Measurements from ENCODE around the gene SLC9A9. TPM values are rescaled to one million over a fixed set of nuclear protein-coding genes. Genes with fewer than 3 reads are reported as not detected.

The SLC9A9 gene
- total and polyA plus RNA-seq, 7 donors = 1.3 to 5.4 (median 2.9) TPM

DNA sequence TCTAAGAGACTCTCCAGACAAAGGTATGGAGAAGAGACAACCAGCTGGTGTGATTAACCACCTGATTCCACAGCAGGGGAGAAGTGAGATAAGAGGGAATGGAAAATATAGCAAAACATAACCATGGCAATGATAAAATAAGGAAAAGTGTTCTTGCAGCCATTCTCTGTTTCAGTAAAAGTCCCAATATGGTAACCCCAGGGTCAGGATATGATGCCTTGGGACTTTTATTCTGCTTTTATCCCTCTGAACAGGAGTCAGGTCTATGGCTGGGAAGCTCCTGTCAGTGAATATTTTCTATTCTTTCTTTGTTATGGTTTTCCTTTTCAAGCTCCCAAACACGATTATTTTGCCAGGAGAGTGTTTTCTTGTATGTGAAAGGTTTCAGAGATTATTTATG lies 94.2 kb downstream of the SLC9A9 start:
- H3K27ac ChIP-seq = no peak overlapping the region
- no peak overlapping the region for H3K4me3 ChIP-seq
- ATAC-seq (no peak), DNase-seq (no peak)
- no peaks in the 10 kb centered on the region for H3K36me3 ChIP-seq (ENCODE audit: insufficient read depth in 1 of 2, low read depth in 1 of 2)
- H3K4me1 ChIP-seq = no peaks in the 10 kb centered on the region
- WGBS, 3 donors = 32 to 61% (median 34%) methylated on average over 1 of the region's 1 CpG
- no peaks in the 10 kb centered on the region for H3K27me3 ChIP-seq (ENCODE audit: insufficient read depth in 3 of 3, low read length in 2 of 3)
- TF ChIP-seq, protein P1, sequence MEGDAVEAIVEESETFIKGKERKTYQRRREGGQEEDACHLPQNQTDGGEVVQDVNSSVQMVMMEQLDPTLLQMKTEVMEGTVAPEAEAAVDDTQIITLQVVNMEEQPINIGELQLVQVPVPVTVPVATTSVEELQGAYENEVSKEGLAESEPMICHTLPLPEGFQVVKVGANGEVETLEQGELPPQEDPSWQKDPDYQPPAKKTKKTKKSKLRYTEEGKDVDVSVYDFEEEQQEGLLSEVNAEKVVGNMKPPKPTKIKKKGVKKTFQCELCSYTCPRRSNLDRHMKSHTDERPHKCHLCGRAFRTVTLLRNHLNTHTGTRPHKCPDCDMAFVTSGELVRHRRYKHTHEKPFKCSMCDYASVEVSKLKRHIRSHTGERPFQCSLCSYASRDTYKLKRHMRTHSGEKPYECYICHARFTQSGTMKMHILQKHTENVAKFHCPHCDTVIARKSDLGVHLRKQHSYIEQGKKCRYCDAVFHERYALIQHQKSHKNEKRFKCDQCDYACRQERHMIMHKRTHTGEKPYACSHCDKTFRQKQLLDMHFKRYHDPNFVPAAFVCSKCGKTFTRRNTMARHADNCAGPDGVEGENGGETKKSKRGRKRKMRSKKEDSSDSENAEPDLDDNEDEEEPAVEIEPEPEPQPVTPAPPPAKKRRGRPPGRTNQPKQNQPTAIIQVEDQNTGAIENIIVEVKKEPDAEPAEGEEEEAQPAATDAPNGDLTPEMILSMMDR (IDR thresholded peaks at IDR 0.05) = no peak
- intact Hi-C loops (cut with DNase I) = no loop called here
- H3K9me3 ChIP-seq = no peaks in the 10 kb centered on the region

DNA sequence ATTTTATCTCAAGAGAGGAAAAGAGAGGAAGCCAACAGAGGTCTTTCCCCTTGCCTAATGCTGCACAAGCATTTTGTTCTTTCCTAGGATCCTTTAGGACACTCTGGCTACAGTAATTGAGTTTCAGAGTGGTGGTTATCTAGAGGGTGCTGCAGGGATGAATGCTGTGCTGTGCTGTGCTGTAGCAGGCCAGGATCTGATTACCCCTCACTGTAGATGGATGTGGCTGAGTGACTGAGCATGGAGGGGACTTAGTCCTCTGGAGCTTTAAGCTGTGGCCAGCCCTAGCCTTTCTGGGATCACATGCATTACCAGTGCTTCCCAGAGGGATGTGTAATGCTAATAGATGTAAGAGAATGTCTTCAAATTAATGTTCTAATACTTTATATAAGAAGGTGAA lies 94.8 kb downstream of the SLC9A9 start:
- TF ChIP-seq, protein P1 (IDR thresholded peaks at IDR 0.05) = no peak
- no peaks in the 10 kb centered on the region for H3K9me3 ChIP-seq
- ATAC-seq = no peak

DNA sequence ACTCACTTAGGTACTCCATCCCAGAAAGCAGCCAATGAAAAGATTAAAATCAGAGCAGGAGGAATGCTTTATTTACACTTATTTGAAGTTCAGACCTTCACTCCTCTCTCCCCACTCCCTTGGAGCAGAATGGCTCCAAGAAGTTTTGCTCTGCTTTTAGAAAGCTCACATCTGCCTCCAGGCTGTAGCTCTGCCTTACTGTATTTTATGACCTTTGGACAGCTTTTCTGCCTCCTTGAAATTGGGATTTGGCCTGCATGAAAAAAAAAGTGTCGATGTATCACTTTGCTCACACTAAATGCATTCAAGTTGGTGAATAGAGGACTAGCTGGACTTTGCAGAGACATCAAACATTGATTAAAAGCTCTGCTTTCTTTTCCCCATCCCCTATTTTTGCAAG lies 95.3 kb downstream of the SLC9A9 start:
- ATAC-seq = no peak
- H3K27ac ChIP-seq = no peak overlapping the region
- WGBS, 3 donors = 22 to 26% (median 23%) methylated on average over 1 of the region's 1 CpG
- H3K27me3 ChIP-seq (ENCODE audit: insufficient read depth in 3 of 3, low read length in 2 of 3) = no peaks in the 10 kb centered on the region
- DNase-seq = no peak
- TF ChIP-seq, protein P1 (IDR thresholded peaks at IDR 0.05) = no peak
- H3K4me1 ChIP-seq = no peaks in the 10 kb centered on the region
- no peaks in the 10 kb centered on the region for H3K9me3 ChIP-seq
- intact Hi-C loops (cut with DNase I) = no loop called here
- no peak overlapping the region for H3K4me3 ChIP-seq
- no peaks in the 10 kb centered on the region for H3K36me3 ChIP-seq (ENCODE audit: insufficient read depth in 1 of 2, low read depth in 1 of 2)

More for the DNA sequence above, 94.8 kb downstream of the SLC9A9 start:
- H3K4me1 ChIP-seq = no peaks in the 10 kb centered on the region
- H3K4me3 ChIP-seq = no peak overlapping the region
- no peak overlapping the region for H3K27ac ChIP-seq
- DNase-seq = no peak
- intact Hi-C loops (cut with DNase I) = no loop called here
- H3K36me3 ChIP-seq (ENCODE audit: insufficient read depth in 1 of 2, low read depth in 1 of 2) = no peaks in the 10 kb centered on the region
- no peaks in the 10 kb centered on the region for H3K27me3 ChIP-seq (ENCODE audit: insufficient read depth in 3 of 3, low read length in 2 of 3)

DNA sequence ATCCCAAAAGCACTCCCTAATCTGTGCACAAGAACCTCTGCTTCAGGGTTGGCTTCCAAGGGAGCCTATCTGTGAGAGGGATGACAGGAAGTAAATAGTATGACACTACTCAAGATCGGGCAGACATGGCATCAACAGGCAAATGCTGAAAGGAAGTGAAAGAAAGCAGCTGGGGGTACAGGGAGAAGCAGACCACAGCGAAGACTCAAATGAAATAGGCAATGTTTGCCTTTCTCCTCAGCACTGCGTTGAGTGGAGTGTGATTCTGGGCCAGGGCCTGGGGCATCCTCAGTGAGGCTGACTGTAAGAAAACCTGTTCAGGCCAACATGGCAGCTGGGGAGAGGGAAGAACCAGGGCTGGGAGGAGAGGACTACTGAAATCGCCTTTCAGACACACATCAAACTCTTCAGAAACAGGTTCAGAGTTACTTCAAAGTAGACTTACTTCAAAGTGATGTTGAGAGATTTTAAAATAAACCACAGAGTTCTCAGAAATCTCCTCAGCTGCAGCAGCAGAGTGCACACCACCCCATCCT lies 96.6 kb downstream of the SLC9A9 start:
- Histone ChIP-seq H3K4me1 (no peaks in the 10 kb centered on the region), H3K9me3 (no peaks in the 10 kb centered on the region), H3K36me3 (ENCODE audit: insufficient read depth in 1 of 2, low read depth in 1 of 2) (no peaks in the 10 kb centered on the region), H3K27ac (no peak overlapping the region), H3K4me3 (no peak overlapping the region), H3K27me3 (ENCODE audit: insufficient read depth in 3 of 3, low read length in 2 of 3) (no peaks in the 10 kb centered on the region)
- ATAC-seq (no peak), DNase-seq (no peak)
- WGBS, 3 donors = 80 to 88% (median 87%) methylated on average over 4 of the region's 4 CpGs
- TF ChIP-seq, protein P1 (IDR thresholded peaks at IDR 0.05) = no peak
- intact Hi-C loops (cut with DNase I) = no loop called here

DNA sequence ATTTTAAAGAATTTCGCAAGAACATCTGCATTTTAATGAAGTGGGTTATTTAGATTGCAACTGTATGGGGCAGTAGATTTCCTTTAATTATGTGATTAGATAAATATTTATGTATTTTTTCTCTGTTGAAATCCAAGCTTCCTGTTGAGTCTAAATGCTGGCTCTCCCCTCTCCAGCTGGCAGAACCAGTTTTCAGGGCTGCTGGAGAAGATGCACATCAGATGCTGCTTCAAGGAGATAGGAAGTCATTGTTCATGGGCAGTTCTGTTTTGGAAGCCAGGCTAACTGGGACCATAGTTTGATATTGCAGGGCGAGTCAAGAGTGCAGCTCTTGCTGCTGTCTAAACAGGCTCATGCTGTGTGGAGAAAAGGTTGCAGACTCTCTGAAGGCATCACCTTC lies 97.4 kb downstream of the SLC9A9 start:
- Histone ChIP-seq H3K27ac (no peak overlapping the region), H3K4me3 (no peak overlapping the region), H3K9me3 (no peaks in the 10 kb centered on the region), H3K4me1 (no peaks in the 10 kb centered on the region), H3K36me3 (ENCODE audit: insufficient read depth in 1 of 2, low read depth in 1 of 2) (no peaks in the 10 kb centered on the region), H3K27me3 (ENCODE audit: insufficient read depth in 3 of 3, low read length in 2 of 3) (no peaks in the 10 kb centered on the region)
- no peak for ATAC-seq
- intact Hi-C loops (cut with DNase I) = no loop called here
- TF ChIP-seq, protein P1 (IDR thresholded peaks at IDR 0.05) = no peak
- no peak for DNase-seq
- 90 to 95% (median 94%) methylated on average over 2 of the region's 2 CpGs for WGBS, 3 donors

Measured in psoas muscle (tissue), 8 donors.